ENCODE measurements around the gene ARAP1. TPM values are rescaled to one million over a fixed set of nuclear protein-coding genes. Genes with fewer than 3 reads are reported as not detected.

ARAP1 gene
- total RNA-seq, 1 experiment from 2014 or later: 73.6 TPM

DNA sequence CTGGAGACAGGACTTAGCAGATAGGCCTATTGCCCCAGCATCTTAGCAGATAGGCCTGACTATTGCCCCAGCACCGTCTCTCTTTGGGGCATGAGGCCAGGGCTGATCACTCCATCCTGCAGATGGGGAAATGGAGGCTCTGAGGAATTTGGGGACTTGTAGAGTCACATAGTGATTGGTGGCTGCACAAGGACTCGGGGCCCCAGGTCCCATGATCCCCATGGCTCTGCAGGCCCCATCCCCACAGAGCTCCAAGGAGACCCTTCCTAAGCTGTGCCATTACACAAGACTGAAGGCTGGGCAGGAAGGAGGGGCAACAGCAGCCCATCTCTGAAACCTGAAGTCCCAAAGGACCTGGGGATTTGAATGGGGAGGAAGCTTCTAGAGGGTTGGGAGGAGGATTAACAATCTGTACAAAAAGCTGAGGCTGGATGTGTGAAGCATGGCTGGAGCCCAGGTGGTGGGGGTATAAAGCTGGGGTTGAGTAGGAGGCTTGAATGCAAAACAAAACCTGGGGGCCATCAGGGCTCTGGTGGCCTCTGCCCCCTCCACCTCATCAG is 1.6 kb downstream of the ARAP1 start:
- intact Hi-C loops (cut with micrococcal nuclease; ENCODE audit: unreplicated experiment): no loop called here
- Histone ChIP-seq H3K4me1 (ENCODE audit: control insufficient read depth, insufficient read depth, low read length) (peaks cover 17% of the 10 kb centered on the region), H3K36me3 (ENCODE audit: control insufficient read depth, insufficient read depth, low read length) (peaks cover 6% of the 10 kb centered on the region; the same call in 1 of the 2 replicates), H3K27ac (ENCODE audit: low read length) (no peak overlapping the region), H3K27me3 (ENCODE audit: control insufficient read depth, insufficient read depth, low read length) (no peaks in the 10 kb centered on the region), H3K4me3 (ENCODE audit: low read depth in 2 of 2, low read length in 2 of 2) (no peak overlapping the region; a peak in 1 of 4 replicates), H3K9me3 (ENCODE audit: control insufficient read depth, insufficient read depth, low read depth, low read length) (no peaks in the 10 kb centered on the region)
- TF ChIP-seq SIN3A (IDR thresholded peaks at IDR 0.05; ENCODE audit: borderline replicate concordance, insufficient read depth, low read depth, low read length) (no peak), TCF7L2 (IDR thresholded peaks at IDR 0.05; ENCODE audit: low read depth, low read length) (no peak), CTCF (IDR thresholded peaks at IDR 0.05) (no peak), POLR2AphosphoS5 (IDR thresholded peaks at IDR 0.05; ENCODE audit: low read depth, low read length) (no peak)
- TF ChIP-seq, protein P1, sequence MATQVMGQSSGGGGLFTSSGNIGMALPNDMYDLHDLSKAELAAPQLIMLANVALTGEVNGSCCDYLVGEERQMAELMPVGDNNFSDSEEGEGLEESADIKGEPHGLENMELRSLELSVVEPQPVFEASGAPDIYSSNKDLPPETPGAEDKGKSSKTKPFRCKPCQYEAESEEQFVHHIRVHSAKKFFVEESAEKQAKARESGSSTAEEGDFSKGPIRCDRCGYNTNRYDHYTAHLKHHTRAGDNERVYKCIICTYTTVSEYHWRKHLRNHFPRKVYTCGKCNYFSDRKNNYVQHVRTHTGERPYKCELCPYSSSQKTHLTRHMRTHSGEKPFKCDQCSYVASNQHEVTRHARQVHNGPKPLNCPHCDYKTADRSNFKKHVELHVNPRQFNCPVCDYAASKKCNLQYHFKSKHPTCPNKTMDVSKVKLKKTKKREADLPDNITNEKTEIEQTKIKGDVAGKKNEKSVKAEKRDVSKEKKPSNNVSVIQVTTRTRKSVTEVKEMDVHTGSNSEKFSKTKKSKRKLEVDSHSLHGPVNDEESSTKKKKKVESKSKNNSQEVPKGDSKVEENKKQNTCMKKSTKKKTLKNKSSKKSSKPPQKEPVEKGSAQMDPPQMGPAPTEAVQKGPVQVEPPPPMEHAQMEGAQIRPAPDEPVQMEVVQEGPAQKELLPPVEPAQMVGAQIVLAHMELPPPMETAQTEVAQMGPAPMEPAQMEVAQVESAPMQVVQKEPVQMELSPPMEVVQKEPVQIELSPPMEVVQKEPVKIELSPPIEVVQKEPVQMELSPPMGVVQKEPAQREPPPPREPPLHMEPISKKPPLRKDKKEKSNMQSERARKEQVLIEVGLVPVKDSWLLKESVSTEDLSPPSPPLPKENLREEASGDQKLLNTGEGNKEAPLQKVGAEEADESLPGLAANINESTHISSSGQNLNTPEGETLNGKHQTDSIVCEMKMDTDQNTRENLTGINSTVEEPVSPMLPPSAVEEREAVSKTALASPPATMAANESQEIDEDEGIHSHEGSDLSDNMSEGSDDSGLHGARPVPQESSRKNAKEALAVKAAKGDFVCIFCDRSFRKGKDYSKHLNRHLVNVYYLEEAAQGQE (IDR thresholded peaks at IDR 0.05; ENCODE audit: insufficient read depth in 1 of 2, low read depth in 2 of 2, low read length in 1 of 2): no peak
- no TSS peak for BruUV-seq (replicated peaks)
- ChIA-PET CTCF (interaction anchor here (0.6 kb wide), 1 partner anchor 174 kb away, joined by 3 read pairs; no protein-coding TSS in a partner anchor), POLR2A (no interaction called here)
- in situ Hi-C loops (cut with HindIII; ENCODE audit: low pct_unique_long_range_greater_than_20kb, low sequenced_read_pairs): no loop called here
- ATAC-seq: no peak
- DNase-seq (ENCODE audit: low read depth, low spot score): no peak

DNA sequence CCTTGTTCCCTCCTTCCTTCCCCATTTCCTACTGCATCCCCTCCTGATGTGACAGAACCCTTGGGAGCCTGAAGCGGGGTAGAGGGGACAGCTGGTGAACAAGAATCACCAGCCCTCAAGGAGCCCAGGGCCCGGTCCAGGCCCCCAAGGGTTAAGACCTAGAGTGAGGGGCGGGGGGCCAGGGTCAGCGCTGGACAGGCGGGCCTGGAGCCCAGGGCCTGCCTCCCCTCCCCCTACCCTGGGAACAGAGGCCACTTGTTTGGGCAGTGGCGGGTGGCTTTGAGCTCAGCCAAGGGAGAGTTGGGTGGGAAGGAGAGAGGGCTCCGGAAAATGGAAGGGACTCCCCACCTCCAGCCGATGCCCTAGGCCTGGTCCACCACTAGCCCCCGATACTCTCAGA is 2.1 kb downstream of the ARAP1 start:
- Histone ChIP-seq H3K4me3 (ENCODE audit: low read depth in 2 of 2, low read length in 2 of 2) (no peak overlapping the region), H3K36me3 (ENCODE audit: control insufficient read depth, insufficient read depth, low read length) (peaks cover 6% of the 10 kb centered on the region; the same call in 1 of the 2 replicates), H3K27ac (ENCODE audit: low read length) (no peak overlapping the region), H3K4me1 (ENCODE audit: control insufficient read depth, insufficient read depth, low read length) (peaks cover 17% of the 10 kb centered on the region), H3K9me3 (ENCODE audit: control insufficient read depth, insufficient read depth, low read depth, low read length) (no peaks in the 10 kb centered on the region), H3K27me3 (ENCODE audit: control insufficient read depth, insufficient read depth, low read length) (no peaks in the 10 kb centered on the region)
- ATAC-seq (no peak), DNase-seq (ENCODE audit: low read depth, low spot score) (no peak)
- ChIA-PET CTCF (interaction anchor here (0.6 kb wide), 1 partner anchor 175 kb away, joined by 3 read pairs; no protein-coding TSS in a partner anchor), POLR2A (no interaction called here)
- TF ChIP-seq CTCF (IDR thresholded peaks at IDR 0.05) (no peak), SIN3A (IDR thresholded peaks at IDR 0.05; ENCODE audit: borderline replicate concordance, insufficient read depth, low read depth, low read length) (no peak), TCF7L2 (IDR thresholded peaks at IDR 0.05; ENCODE audit: low read depth, low read length) (no peak), POLR2AphosphoS5 (IDR thresholded peaks at IDR 0.05; ENCODE audit: low read depth, low read length) (no peak)
- TF ChIP-seq, protein P1 (IDR thresholded peaks at IDR 0.05; ENCODE audit: insufficient read depth in 1 of 2, low read depth in 2 of 2, low read length in 1 of 2): no peak
- BruUV-seq (replicated peaks): no TSS peak
- in situ Hi-C loops (cut with HindIII; ENCODE audit: low pct_unique_long_range_greater_than_20kb, low sequenced_read_pairs): no loop called here
- intact Hi-C loops (cut with micrococcal nuclease; ENCODE audit: unreplicated experiment): no loop called here

Data from Panc1 (cell line).